GM12878 (cell line): ENCODE results near the gene SPSB3. TPM values are rescaled to one million over a fixed set of nuclear protein-coding genes. Genes with fewer than 3 reads are reported as not detected.

ENCODE experiments used
- ATAC-seq: fragments of 200-7000 bp; cut with Tn5 transposase; 3 replicates; pipeline ENCODE4 v1.9.1; 2020; ENCODE audit warnings: mild to moderate bottlenecking, moderate library complexity
- BruUV-seq: library from RNA; stranded (reverse); fragments of 400-500 nt; replicated peaks from 2 replicates; lab custom pipeline; 2021; lab: Mats Ljungman, UMichigan
- CTCF ChIA-PET: fragments of 300-600 bp; sonication (Branson Sonifier 250); formaldehyde crosslinking; extraction: SDS; loops from one replicate; lab custom pipeline; 2021; ENCODE audit warnings: inconsistent platforms; lab: Yijun Ruan, JAX
- POLR2A ChIA-PET: fragments of 350-600 bp; formaldehyde crosslinking; extraction: SDS; loops from one replicate; lab custom pipeline; 2021; ENCODE audit warnings: inconsistent platforms; lab: Charles Lee
- RAD21 ChIA-PET: fragments of 300-600 bp; sonication (Branson Sonifier 250); formaldehyde crosslinking; loops from one replicate; lab custom pipeline; 2023; ENCODE audit warnings: antibody characterized with exemption; ENCODE audit not compliant: unreplicated experiment; lab: Charles Lee
- SMC1A ChIA-PET: fragments of 300-600 bp; sonication (Branson Sonifier 250); formaldehyde crosslinking; loops from one replicate; lab custom pipeline; 2023; ENCODE audit not compliant: unreplicated experiment, uncharacterized antibody; lab: Charles Lee
- DNase-seq: peaks from one replicate; pipeline ENCODE4 v3.0.0-alpha.2; 2011; ENCODE audit warnings: low read depth, low spot score
- FAIRE-seq: peaks from 3 replicates; lab custom pipeline; 2011; peaks lifted over from hg19 to GRCh38; lab: Jason Lieb, UNC
- H2AFZ ChIP-seq: 2 replicates; pipeline ENCODE4 v1.6.0; 2011; ENCODE audit warnings: low read depth, low read length, control low read depth; ENCODE audit not compliant: control insufficient read depth
- H3K27ac ChIP-seq: 2 replicates; pipeline ENCODE4 v1.5.1; 2011; ENCODE audit warnings: control low read depth; ENCODE audit not compliant: control insufficient read depth, insufficient read depth
- H3K27me3 ChIP-seq, 2 experiments: replicated peaks in 1 of 2; 2 replicates each; pipeline versions ENCODE4 v1.6.0 to v1.6.1; 2011; ENCODE audit warnings: low read length in 1 of 2; ENCODE audit not compliant: control insufficient read depth in 2 of 2, insufficient read depth in 2 of 2
- H3K36me3 ChIP-seq, 2 experiments: 2 replicates each; pipeline ENCODE4 v1.5.1; 2011; ENCODE audit warnings: low read length in 1 of 2; ENCODE audit not compliant: control insufficient read depth in 2 of 2, insufficient read depth in 2 of 2
- H3K4me1 ChIP-seq: 2 replicates; pipeline ENCODE4 v1.6.1; 2011; ENCODE audit warnings: mild to moderate bottlenecking, low read length, moderate library complexity, mixed read lengths; ENCODE audit not compliant: control insufficient read depth, insufficient read depth
- H3K4me2 ChIP-seq: 2 replicates; pipeline ENCODE4 v1.6.0; 2011; ENCODE audit warnings: control low read depth; ENCODE audit not compliant: control insufficient read depth, insufficient read depth
- H3K4me3 ChIP-seq: fragments of 200-600 bp; sonication (generic); 2 replicates; pipeline ENCODE4 v1.5.1; 2016
- H3K79me2 ChIP-seq: 2 replicates; pipeline ENCODE4 v1.6.0; 2011; ENCODE audit warnings: low read length; ENCODE audit not compliant: control insufficient read depth, insufficient read depth
- H3K9ac ChIP-seq: 2 replicates; pipeline ENCODE4 v1.8.0; 2011; ENCODE audit warnings: low read length, control low read depth, mixed read lengths; ENCODE audit not compliant: control insufficient read depth, insufficient read depth
- H3K9me3 ChIP-seq: replicated peaks from 3 replicates; pipeline ENCODE4 v1.5.1; 2011; ENCODE audit warnings: mild to moderate bottlenecking, low read length; ENCODE audit not compliant: control insufficient read depth, insufficient read depth
- H4K20me1 ChIP-seq: 2 replicates; pipeline ENCODE4 v1.6.0; 2011; ENCODE audit not compliant: control insufficient read depth, insufficient read depth
- BCL3 ChIP-seq: IDR thresholded peaks from 2 replicates; pipeline ENCODE4 v1.6.1; 2011; ENCODE audit warnings: borderline replicate concordance, low read depth, mild to moderate bottlenecking, moderate library complexity, low read length; ENCODE audit not compliant: insufficient read depth, poor library complexity, severe bottlenecking
- CBX5 ChIP-seq: sonication (generic); IDR thresholded peaks from 2 replicates; pipeline ENCODE4 v1.6.1; 2016; ENCODE audit warnings: low read depth, moderate library complexity, mild to moderate bottlenecking, inconsistent platforms
- CHD1 ChIP-seq: IDR thresholded peaks from 2 replicates; pipeline ENCODE4 v1.6.1; 2012; ENCODE audit warnings: low read depth, low read length, improper control_type of control experiment
- ETV6 ChIP-seq, 2 experiments: fragments of 450-650 bp in 1 of 2; IDR thresholded peaks in 1 of 2; conservative IDR thresholded peaks in 1 of 2; 2 replicates each; pipeline ENCODE4 v1.6.1; 2014; ENCODE audit warnings: antibody characterized with exemption in 1 of 2, borderline replicate concordance in 1 of 2, low read depth in 1 of 2, mild to moderate bottlenecking in 1 of 2, moderate library complexity in 1 of 2
- MTA2 ChIP-seq: fragments of 450-650 bp; IDR thresholded peaks from 2 replicates; pipeline ENCODE4 v1.6.1; 2016; ENCODE audit warnings: low read depth, mild to moderate bottlenecking, moderate library complexity
- MYC ChIP-seq: IDR thresholded peaks from 2 replicates; pipeline ENCODE4 v1.6.1; 2011; ENCODE audit warnings: mild to moderate bottlenecking, low read length, moderate library complexity, inconsistent platforms; ENCODE audit not compliant: insufficient read depth, insufficient replicate concordance, insufficient read length, severe bottlenecking
- NBN ChIP-seq: fragments of 450-650 bp; IDR thresholded peaks from 2 replicates; pipeline ENCODE4 v1.6.1; 2016
- ZNF274 ChIP-seq: IDR thresholded peaks from one replicate; pipeline ENCODE4 v1.8.0; 2011; ENCODE audit not compliant: insufficient read length, insufficient read depth
- WGBS: methylation state at CpG from one replicate; pipeline ENCODE4 v1.1.6; 2016; ENCODE audit warnings: low lambda C conversion rate; ENCODE audit not compliant: insufficient replicate concordance, insufficient coverage; ENCODE audit errors: missing lambda C conversion rate; 5-methylcytosine and 5-hydroxymethylcytosine counted together
- in situ Hi-C: fragments of 300-500 bp; cut with MboI; formaldehyde crosslinking; loops from 9 replicates; pipeline ENCODE4 v1.14.3; 2018; ENCODE audit warnings: mixed read lengths
- intact Hi-C: fragments of 100-400 bp; cut with micrococcal nuclease; formaldehyde crosslinking; loops from one replicate; pipeline ENCODE4 v1.14.2; 2022; ENCODE audit not compliant: unreplicated experiment
- polyA plus RNA-seq, 11 experiments: library from polyadenylated mRNA; depleted of rRNA in 4 of 11; unstranded in 6 of 11; stranded (reverse) in 5 of 11; fragments of >200 nt; fragmentation: Nextera tagmentation in 4 of 11; fragmentation: Illumina TruSeq in 1 of 11; extraction: Ambion mirVana in 4 of 11; extraction: Trizol in 1 of 11; gene quantifications; 1 replicate in 1 of 11; 2 replicates in 10 of 11; pipeline versions ENCODE4 v1.2.1 to v1.2.3, GENCODE V29; 2011 to 2016; ENCODE audit warnings: inconsistent platforms in 2 of 11, missing spikeins in 2 of 11, low read depth in 1 of 11
- total RNA-seq, 4 experiments: library from RNA; depleted of rRNA in 3 of 4; stranded (reverse); fragments of >200 nt in 3 of 4; fragmentation: Illumina TruSeq in 1 of 4; extraction: Trizol in 1 of 4; gene quantifications; 2 replicates each; pipeline versions ENCODE4 v1.2.1 to v1.2.3, GENCODE V29; 2013 to 2021

The SPSB3 gene
- total and polyA plus RNA-seq, 10 of the 15 experiments (the other 5 are each of a cell fraction or from before 2014, with no cell fraction given), result 0.31 to 26.9 (median 14.0) TPM

GRCh38 chr16:1729026-1729425 lies 53.3 kb downstream of the SPSB3 start:
- Histone ChIP-seq H3K36me3 (peaks cover 9 to 36% of the 10 kb centered on the region in 2 experiments), H3K27me3 (no peaks in the 10 kb centered on the region), H3K27ac (no peak overlapping the region), H3K4me2 (no peak overlapping the region), H3K79me2 (no peaks in the 10 kb centered on the region; the same call in none of the 2 replicates), H4K20me1 (no peaks in the 10 kb centered on the region; the same call in 1 of the 2 replicates), H3K4me1 (no peaks in the 10 kb centered on the region), H3K9ac (no peak overlapping the region), H3K4me3 (no peak overlapping the region), H3K9me3 (no peaks in the 10 kb centered on the region; the same call in 2 of the 3 replicates), H2AFZ (no peak overlapping the region)
- RAD21 ChIA-PET, result no interaction called here
- POLR2A ChIA-PET, result no interaction called here
- FAIRE-seq (no peak), ATAC-seq (no peak), DNase-seq (no peak)
- intact Hi-C loops, result no loop called here
- TF ChIP-seq BCL3 (no peak), MYC (no peak), NBN (no peak)
- WGBS, result 97% methylated on average over 18 of the region's 18 CpGs
- CTCF ChIA-PET, result no interaction called here
- in situ Hi-C loops, result no loop called here
- SMC1A ChIA-PET, result no interaction called here
- no TSS peak for BruUV-seq

GRCh38 chr16:1727651-1728624 lies 54.4 kb downstream of the SPSB3 start:
- no peak overlapping the region for H2AFZ ChIP-seq
- no peaks in the 10 kb centered on the region; the same call in 1 of the 2 replicates for H4K20me1 ChIP-seq
- no peaks in the 10 kb centered on the region for H3K9me3 ChIP-seq
- POLR2A ChIA-PET, result no interaction called here
- H3K27ac ChIP-seq, result no peak overlapping the region
- TF ChIP-seq CHD1, result no peak
- no peak for TF ChIP-seq MTA2
- TF ChIP-seq CBX5, result no peak
- TF ChIP-seq ZNF274, result no peak
- TF ChIP-seq ETV6 (conservative IDR thresholded peaks at IDR 0.05 in 1 of 2, IDR thresholded peaks at IDR 0.05 in 1 of 2; ENCODE audit: borderline replicate concordance in 1 of 2, low read depth in 1 of 2), result no peak
- ATAC-seq (no peak), DNase-seq (no peak), FAIRE-seq (no peak)
- peaks cover 6% of the 10 kb centered on the region for H3K4me1 ChIP-seq
- H3K4me3 ChIP-seq, result no peak overlapping the region
- BruUV-seq, result no TSS peak
- peaks cover 9 to 26% of the 10 kb centered on the region in 2 experiments for H3K36me3 ChIP-seq
- CTCF ChIA-PET, result no interaction called here
- SMC1A ChIA-PET, result no interaction called here
- no peaks in the 10 kb centered on the region for H3K27me3 ChIP-seq
- RAD21 ChIA-PET, result no interaction called here
- H3K79me2 ChIP-seq, result peaks cover 1% of the 10 kb centered on the region
- intact Hi-C loops, result no loop called here
- H3K4me2 ChIP-seq, result no peak overlapping the region
- 91% methylated on average over 37 of the region's 37 CpGs for WGBS
- H3K9ac ChIP-seq, result no peak overlapping the region
- in situ Hi-C loops, result no loop called here
